Measurements from ENCODE around the gene IQCM.

DNA sequence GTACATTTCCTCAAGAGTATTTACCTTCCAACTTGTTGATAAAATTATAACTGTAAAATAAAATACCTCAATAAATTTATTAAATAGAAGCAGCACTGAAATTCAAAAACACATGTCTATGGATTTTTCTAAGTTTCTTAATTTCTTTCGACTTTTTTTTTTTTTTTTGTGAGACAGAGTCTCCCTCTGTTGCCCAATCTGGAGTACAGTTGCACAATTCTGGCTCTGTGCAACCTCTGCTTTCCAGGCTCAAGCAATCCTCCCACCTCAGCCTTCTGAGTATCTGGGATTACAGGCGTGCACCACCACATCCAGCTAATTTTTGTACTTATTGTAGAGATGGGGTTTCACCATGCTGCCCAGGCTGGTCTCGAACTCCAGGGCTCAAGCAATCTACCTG lies 79.8 kb downstream of the IQCM start:
- TF ChIP-seq, protein P1, sequence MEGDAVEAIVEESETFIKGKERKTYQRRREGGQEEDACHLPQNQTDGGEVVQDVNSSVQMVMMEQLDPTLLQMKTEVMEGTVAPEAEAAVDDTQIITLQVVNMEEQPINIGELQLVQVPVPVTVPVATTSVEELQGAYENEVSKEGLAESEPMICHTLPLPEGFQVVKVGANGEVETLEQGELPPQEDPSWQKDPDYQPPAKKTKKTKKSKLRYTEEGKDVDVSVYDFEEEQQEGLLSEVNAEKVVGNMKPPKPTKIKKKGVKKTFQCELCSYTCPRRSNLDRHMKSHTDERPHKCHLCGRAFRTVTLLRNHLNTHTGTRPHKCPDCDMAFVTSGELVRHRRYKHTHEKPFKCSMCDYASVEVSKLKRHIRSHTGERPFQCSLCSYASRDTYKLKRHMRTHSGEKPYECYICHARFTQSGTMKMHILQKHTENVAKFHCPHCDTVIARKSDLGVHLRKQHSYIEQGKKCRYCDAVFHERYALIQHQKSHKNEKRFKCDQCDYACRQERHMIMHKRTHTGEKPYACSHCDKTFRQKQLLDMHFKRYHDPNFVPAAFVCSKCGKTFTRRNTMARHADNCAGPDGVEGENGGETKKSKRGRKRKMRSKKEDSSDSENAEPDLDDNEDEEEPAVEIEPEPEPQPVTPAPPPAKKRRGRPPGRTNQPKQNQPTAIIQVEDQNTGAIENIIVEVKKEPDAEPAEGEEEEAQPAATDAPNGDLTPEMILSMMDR (optimal IDR thresholded peaks at IDR 0.05 in 1 of 3, IDR thresholded peaks at IDR 0.05 in 1 of 3, conservative IDR thresholded peaks at IDR 0.05 in 1 of 3; ENCODE audit: extremely low read depth in 1 of 3, insufficient read depth in 2 of 3, low read length in 3 of 3) = no peak
- TF ChIP-seq EZH2 (IDR thresholded peaks at IDR 0.05; ENCODE audit: low read length) = no peak
